HCT116 (cell line): ENCODE data around the gene RIPOR3. TPM values are rescaled to one million over a fixed set of nuclear protein-coding genes. Genes with fewer than 3 reads are reported as not detected.

Experiments used
- ATAC-seq: fragments of 200-7000 bp; cut with Tn5 transposase; 2 replicates; pipeline ENCODE4 v1.9.1; 2020; ENCODE audit warnings: mild to moderate bottlenecking, moderate library complexity
- BruUV-seq: library from RNA; stranded (reverse); fragments of 400-500 nt; replicated peaks from 2 replicates; lab custom pipeline; 2021; lab: Mats Ljungman, UMichigan
- CTCF ChIA-PET: fragments of 300-600 bp; sonication (Branson Sonifier 250); formaldehyde crosslinking; loops from one replicate; lab custom pipeline; 2021; ENCODE audit warnings: antibody characterized with exemption; lab: Charles Lee
- POLR2A ChIA-PET: fragments of 300-600, 350-600 bp; sonication (Branson Sonifier 250); formaldehyde crosslinking; loops from one replicate; lab custom pipeline; 2021; ENCODE audit warnings: antibody characterized with exemption; lab: Charles Lee
- RAD21 ChIA-PET, 2 experiments: fragments of 300-600 bp; sonication (Branson Sonifier 250); formaldehyde crosslinking; loops; one replicate each; lab custom pipeline; 2023; ENCODE audit warnings: low total read pairs in 2 of 2; ENCODE audit not compliant: uncharacterized antibody in 2 of 2, unreplicated experiment in 2 of 2, low non-redundant PET in 1 of 2; lab: Charles Lee
- DNase-seq: peaks from one replicate; pipeline ENCODE4 v3.0.0-alpha.2; 2010; ENCODE audit warnings: low read depth, low spot score
- H2AFZ ChIP-seq: fragments of 200-600 bp; shearing (Covaris generic), sonication (generic); 2 replicates; pipeline ENCODE4 v1.6.1; 2017; ENCODE audit warnings: low read depth, mixed run types, mixed read lengths, antibody characterized with exemption, low read length; ENCODE audit not compliant: poor library complexity, severe bottlenecking
- H3K27ac ChIP-seq: 2 replicates; pipeline ENCODE4 v1.5.1; 2012; ENCODE audit warnings: low read depth, low read length
- H3K27me3 ChIP-seq: fragments of 200-600 bp; sonication (generic); 2 replicates; pipeline ENCODE4 v1.6.1; 2016; ENCODE audit warnings: mixed run types, low read length, mixed read lengths; ENCODE audit not compliant: insufficient read depth
- H3K36me3 ChIP-seq, 2 experiments: fragments of 200-500 bp in 1 of 2; fragments of 200-600 bp in 1 of 2; sonication (Bioruptor generic) in 1 of 2; sonication (generic) in 1 of 2; 2 replicates each; pipeline versions ENCODE4 v1.5.1 to v1.6.1; 2014 to 2016; ENCODE audit warnings: low read length in 2 of 2, inconsistent platforms in 1 of 2, mixed read lengths in 1 of 2, mixed run types in 1 of 2; ENCODE audit not compliant: insufficient read depth in 2 of 2, control insufficient read depth in 1 of 2
- H3K4me1 ChIP-seq, 2 experiments: fragments of 200-600 bp in 1 of 2; sonication (generic) in 1 of 2; 2 replicates each; pipeline versions ENCODE4 v1.5.1 to v1.6.1; 2012 to 2017; ENCODE audit warnings: low read length in 2 of 2, inconsistent platforms in 1 of 2, mild to moderate bottlenecking in 1 of 2, mixed read lengths in 1 of 2, mixed run types in 1 of 2, moderate library complexity in 1 of 2; ENCODE audit not compliant: insufficient read depth in 2 of 2, control insufficient read depth in 1 of 2
- H3K4me2 ChIP-seq: fragments of 200-600 bp; sonication (generic); 2 replicates; pipeline ENCODE4 v1.6.1; 2017; ENCODE audit warnings: mixed run types, low read length, mixed read lengths
- H3K4me3 ChIP-seq, 2 experiments: fragments of 200-600 bp in 1 of 2; sonication (generic) in 1 of 2; replicated peaks in 1 of 2; 2 replicates each; pipeline ENCODE4 v1.5.1; 2011 to 2016; ENCODE audit warnings: low read length in 2 of 2, control low read depth in 1 of 2, low read depth in 1 of 2, mild to moderate bottlenecking in 1 of 2, mixed read lengths in 1 of 2, mixed run types in 1 of 2
- H3K79me2 ChIP-seq: fragments of 200-600 bp; sonication (generic); 2 replicates; pipeline ENCODE4 v1.6.1; 2017; ENCODE audit warnings: mild to moderate bottlenecking, mixed run types, low read length, moderate library complexity, mixed read lengths; ENCODE audit not compliant: insufficient read depth
- H3K9ac ChIP-seq: fragments of 200-600 bp; sonication (generic); 2 replicates; pipeline ENCODE4 v1.6.1; 2016; ENCODE audit warnings: low read length, mixed read lengths
- H3K9me2 ChIP-seq: fragments of 200-600 bp; sonication (generic), shearing (Covaris generic); 2 replicates; pipeline ENCODE4 v1.6.1; 2017; ENCODE audit warnings: mixed run types, mild to moderate bottlenecking, moderate library complexity; ENCODE audit not compliant: insufficient read depth
- H3K9me3 ChIP-seq, 2 experiments: fragments of 200-500 bp in 1 of 2; fragments of 200-600 bp in 1 of 2; sonication (Bioruptor generic) in 1 of 2; sonication (generic) in 1 of 2; 2 replicates each; pipeline ENCODE4 v1.6.1; 2014 to 2017; ENCODE audit warnings: low read length in 2 of 2, mixed read lengths in 2 of 2, inconsistent platforms in 1 of 2, low read depth in 1 of 2, mild to moderate bottlenecking in 1 of 2, mixed run types in 1 of 2, moderate library complexity in 1 of 2; ENCODE audit not compliant: control insufficient read depth in 1 of 2, insufficient read depth in 1 of 2
- H4K20me1 ChIP-seq: fragments of 200-600 bp; sonication (generic), shearing (Covaris generic); 2 replicates; pipeline ENCODE4 v1.6.1; 2017; ENCODE audit warnings: mixed run types, mild to moderate bottlenecking, moderate library complexity; ENCODE audit not compliant: insufficient read depth
- ATF3 ChIP-seq: IDR thresholded peaks from 2 replicates; pipeline ENCODE4 v1.6.1; 2012
- CBX3 ChIP-seq: IDR thresholded peaks from 2 replicates; pipeline ENCODE4 v1.6.1; 2012; ENCODE audit warnings: low read depth
- CEBPB ChIP-seq: IDR thresholded peaks from 2 replicates; pipeline ENCODE4 v1.6.1; 2012; ENCODE audit warnings: low read depth
- CTCF ChIP-seq, 3 experiments: fragments of 200-600 bp in 1 of 3; sonication (generic) in 1 of 3; IDR thresholded peaks in 2 of 3; conservative IDR thresholded peaks in 1 of 3; 2 replicates each; pipeline ENCODE4 v1.5.1; 2012 to 2017; ENCODE audit warnings: low read depth in 2 of 3, low read length in 2 of 3, antibody characterized with exemption in 1 of 3, borderline replicate concordance in 1 of 3, control low read depth in 1 of 3, mild to moderate bottlenecking in 1 of 3, mixed read lengths in 1 of 3, mixed run types in 1 of 3, moderate library complexity in 1 of 3; ENCODE audit not compliant: insufficient read depth in 1 of 3
- ELF1 ChIP-seq: IDR thresholded peaks from 2 replicates; pipeline ENCODE4 v1.6.1; 2012; ENCODE audit warnings: low read depth, borderline replicate concordance
- EZH2 ChIP-seq: fragments of 200-600 bp; sonication (generic); IDR thresholded peaks from 2 replicates; pipeline ENCODE4 v1.6.1; 2017; ENCODE audit warnings: antibody characterized with exemption, mixed run types
- EZH2phosphoT487 ChIP-seq: fragments of 200-600 bp; IDR thresholded peaks from 2 replicates; pipeline ENCODE4 v1.6.1; 2018; ENCODE audit warnings: antibody characterized with exemption, borderline replicate concordance
- JUND ChIP-seq: IDR thresholded peaks from 2 replicates; pipeline ENCODE4 v1.6.1; 2012
- MAX ChIP-seq: IDR thresholded peaks from 2 replicates; pipeline ENCODE4 v1.6.1; 2012
- POLR2A ChIP-seq: IDR thresholded peaks from 2 replicates; pipeline ENCODE4 v1.7.0; 2011; ENCODE audit warnings: borderline replicate concordance; ENCODE audit not compliant: insufficient read depth, insufficient read length; ENCODE audit errors: extremely low read depth
- POLR2AphosphoS5 ChIP-seq: IDR thresholded peaks from 2 replicates; pipeline ENCODE4 v1.6.1; 2011; ENCODE audit warnings: mild to moderate bottlenecking, low read depth, low read length, moderate library complexity
- RAD21 ChIP-seq: IDR thresholded peaks from 2 replicates; pipeline ENCODE4 v1.6.1; 2012; ENCODE audit warnings: low read depth, mild to moderate bottlenecking
- REST ChIP-seq: IDR thresholded peaks from 2 replicates; pipeline ENCODE4 v1.6.1; 2012; ENCODE audit warnings: low read depth
- SIN3A ChIP-seq: IDR thresholded peaks from 2 replicates; pipeline ENCODE4 v1.6.1; 2012; ENCODE audit warnings: low read depth
- SRF ChIP-seq: IDR thresholded peaks from 2 replicates; pipeline ENCODE4 v1.6.1; 2012; ENCODE audit warnings: low read depth
- TCF7L2 ChIP-seq: IDR thresholded peaks from 2 replicates; pipeline ENCODE4 v1.7.0; 2011; ENCODE audit warnings: borderline replicate concordance, inconsistent platforms; ENCODE audit not compliant: insufficient read depth, insufficient read length; ENCODE audit errors: extremely low read depth
- YY1 ChIP-seq: IDR thresholded peaks from 2 replicates; pipeline ENCODE4 v1.6.1; 2011; ENCODE audit warnings: low read length, low read depth, moderate library complexity, mild to moderate bottlenecking; ENCODE audit not compliant: insufficient replicate concordance; ENCODE audit errors: extremely low read depth
- ZBTB33 ChIP-seq: IDR thresholded peaks from 2 replicates; pipeline ENCODE4 v1.6.1; 2011; ENCODE audit warnings: mild to moderate bottlenecking, low read length, moderate library complexity; ENCODE audit not compliant: insufficient replicate concordance; ENCODE audit errors: extremely low read depth
- ZFX ChIP-seq: fragments of 450-650 bp; IDR thresholded peaks from 2 replicates; pipeline ENCODE4 v1.6.1; 2017
- intact Hi-C: fragments of 100-400 bp; cut with micrococcal nuclease; formaldehyde crosslinking; loops from 2 replicates; pipeline ENCODE4 v1.10.0; 2022
- total RNA-seq: library from RNA; stranded (reverse); gene quantifications from one replicate; pipeline ENCODE4 v1.2.1, GENCODE V29; 2021; ENCODE audit not compliant: unreplicated experiment

The RIPOR3 gene
- total RNA-seq, 1 experiment from 2014 or later = 0.22 TPM

- RAD21 ChIA-PET = no interaction called here
- H3K79me2 ChIP-seq = no peaks in the 10 kb centered on the region
- no peak overlapping the region for H3K4me2 ChIP-seq
- no peak overlapping the region for H3K4me3 ChIP-seq
- no peak overlapping the region for H3K27ac ChIP-seq
- BruUV-seq = no TSS peak
- no peak overlapping the region for H3K9ac ChIP-seq
- ATAC-seq = no peak
- CTCF ChIA-PET = no interaction called here
- no peak overlapping the region for H2AFZ ChIP-seq
- no peaks in the 10 kb centered on the region for H3K27me3 ChIP-seq
- intact Hi-C loops = no loop called here
- TF ChIP-seq JUND (no peak), ZBTB33 (no peak), CTCF (IDR thresholded peaks at IDR 0.05 in 2 of 3, conservative IDR thresholded peaks at IDR 0.05 in 1 of 3; ENCODE audit: borderline replicate concordance in 1 of 3, insufficient read depth in 1 of 3, low read depth in 2 of 3, low read length in 2 of 3) (no peak), EZH2phosphoT487 (no peak), TCF7L2 (no peak), SIN3A (no peak), CBX3 (no peak), YY1 (no peak), SRF (no peak), ZFX (no peak), ATF3 (no peak), REST (no peak), CEBPB (no peak), POLR2A (no peak), EZH2 (no peak), POLR2AphosphoS5 (no peak), ELF1 (no peak), MAX (no peak), RAD21 (no peak)
- no peaks in the 10 kb centered on the region for H3K36me3 ChIP-seq
- H4K20me1 ChIP-seq = no peaks in the 10 kb centered on the region
- no peak for DNase-seq
- POLR2A ChIA-PET = no interaction called here
- no peaks in the 10 kb centered on the region for H3K9me2 ChIP-seq
- peaks cover 9 to 10% of the 10 kb centered on the region in 2 experiments; a peak in 3 of 4 replicates for H3K4me1 ChIP-seq
- no peaks in the 10 kb centered on the region for H3K9me3 ChIP-seq
Observed at GRCh38 chr20:50682065-50682464, 9.3 kb downstream of the RIPOR3 start.
